Breast epithelium (tissue), 4 donors: ENCODE results near the gene PLEKHM3. TPM values are rescaled to one million over a fixed set of nuclear protein-coding genes. Genes with fewer than 3 reads are reported as not detected.
"Not testable (repeated sequence)": the region's sequence is repeated elsewhere in the genome, so short reads cannot be mapped to it uniquely, and the experiment has no call there.

ENCODE experiments used
- DNase-seq, 2 donors: peaks; one replicate each; pipeline ENCODE4 v3.0.0-alpha.2; 2019; ENCODE audit warnings: low spot score in 2 of 2
- H3K27ac ChIP-seq, 2 donors: fragments of 200-600 bp; sonication (generic) in 1 of 2; one replicate each; pipeline ENCODE4 v1.5.1; 2016 to 2019; ENCODE audit warnings: mild to moderate bottlenecking in 1 of 2
- H3K27me3 ChIP-seq, 2 donors: fragments of 200-600 bp; sonication (generic) in 1 of 2; one replicate each; pipeline versions ENCODE4 v1.5.1 to v1.6.0; 2017 to 2019; ENCODE audit warnings: control low read depth in 1 of 2, mild to moderate bottlenecking in 1 of 2
- H3K36me3 ChIP-seq: fragments of 200-600 bp; one replicate; pipeline ENCODE4 v1.5.1; 2019
- H3K4me1 ChIP-seq, 2 donors: fragments of 200-600 bp; sonication (generic); one replicate each; pipeline ENCODE4 v1.5.1; 2016 to 2019; ENCODE audit warnings: control low read depth in 1 of 2
- H3K4me3 ChIP-seq, 3 donors: fragments of 200-600 bp; sonication (generic); 1 replicate in 2 of 3; 2 replicates in 1 of 3; pipeline ENCODE4 v1.5.1; 2016 to 2019; ENCODE audit warnings: mild to moderate bottlenecking in 3 of 3, moderate library complexity in 2 of 3
- H3K9me3 ChIP-seq, 2 donors: fragments of 200-600 bp; sonication (generic) in 1 of 2; one replicate each; pipeline ENCODE4 v1.5.1; 2016 to 2019; ENCODE audit warnings: control low read depth in 1 of 2
- CTCF ChIP-seq, 3 donors: fragments of 450-650 bp; IDR thresholded peaks; one replicate each; pipeline ENCODE4 v1.5.1; 2016 to 2017; ENCODE audit warnings: antibody characterized with exemption in 3 of 3, mild to moderate bottlenecking in 3 of 3, moderate library complexity in 3 of 3
- POLR2A ChIP-seq: fragments of 450-650 bp; IDR thresholded peaks from one replicate; pipeline ENCODE4 v1.6.1; 2016; ENCODE audit warnings: antibody characterized with exemption, mild to moderate bottlenecking, moderate library complexity
- POLR2AphosphoS5 ChIP-seq, 3 donors: sonication (generic); formaldehyde crosslinking; IDR thresholded peaks; one replicate each; pipeline ENCODE4 v1.6.1; 2017; ENCODE audit warnings: antibody characterized with exemption in 3 of 3
- intact Hi-C: fragments of 100-400 bp; cut with DNase I; formaldehyde crosslinking; loops from one replicate; pipeline ENCODE4 v1.15.1; 2023; ENCODE audit warnings: low total_unique reads
- total RNA-seq, 3 donors: library from RNA; depleted of rRNA; stranded (reverse); fragments of >200 nt; gene quantifications; one replicate each; pipeline ENCODE4 v1.1.0, GENCODE V29; 2016

Gene PLEKHM3
- total RNA-seq, 3 donors from 2014 or later: 24.3 to 35.0 (median 29.0) TPM

DNA sequence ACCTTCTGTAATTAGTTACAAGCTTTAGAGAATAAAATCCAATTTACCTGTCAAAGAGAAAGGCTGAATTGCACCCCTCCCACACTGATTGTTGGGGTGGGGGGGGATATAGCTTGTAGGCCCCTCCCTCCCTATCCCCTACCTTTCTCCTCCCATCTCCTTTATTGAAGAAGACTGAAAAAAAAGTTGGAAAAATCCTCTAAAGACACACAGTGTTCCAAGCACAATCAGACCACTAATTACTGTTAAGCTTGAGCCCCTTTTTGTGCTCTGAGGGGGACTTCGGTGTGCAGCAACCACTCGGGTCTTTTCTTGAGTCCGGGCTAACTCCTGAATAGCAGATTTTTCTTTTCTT is 212.6 kb downstream of the PLEKHM3 start:
- Histone ChIP-seq H3K36me3 (no peaks in the 10 kb centered on the region), H3K27ac (no peak overlapping the region), H3K4me3 (no peak overlapping the region), H3K9me3 (no peaks in the 10 kb centered on the region), H3K4me1 (no peaks in the 10 kb centered on the region), H3K27me3 (no peaks in the 10 kb centered on the region)
- TF ChIP-seq POLR2A (no peak), POLR2AphosphoS5 (IDR thresholded peaks at IDR 0.05) (no peak), CTCF (IDR thresholded peaks at IDR 0.05) (no peak)
- intact Hi-C loops: no loop called here
- no peak for DNase-seq

GRCh38 chr2:207812058-207812725 is 213.1 kb downstream of the PLEKHM3 start:
- intact Hi-C loops: no loop called here
- Histone ChIP-seq H3K36me3 (no peaks in the 10 kb centered on the region), H3K4me3 (no peak overlapping the region), H3K4me1 (no peaks in the 10 kb centered on the region), H3K9me3 (no peaks in the 10 kb centered on the region), H3K27me3 (no peaks in the 10 kb centered on the region), H3K27ac (no peak overlapping the region)
- TF ChIP-seq CTCF (IDR thresholded peaks at IDR 0.05) (no peak), POLR2AphosphoS5 (IDR thresholded peaks at IDR 0.05) (no peak), POLR2A (no peak)
- DNase-seq: no peak

- H3K9me3 ChIP-seq, H3K4me3 ChIP-seq, DNase-seq, H3K27ac ChIP-seq, H3K4me1 ChIP-seq, H3K27me3 ChIP-seq, intact Hi-C loops, H3K36me3 ChIP-seq: not testable (repeated sequence)
Observed at GRCh38 chr2:207811658-207812057, 213.7 kb downstream of the PLEKHM3 start.

GRCh38 chr2:207810200-207810788 is 215.0 kb downstream of the PLEKHM3 start:
- H3K27ac ChIP-seq: no peak overlapping the region
- TF ChIP-seq POLR2A: no peak
- no peak for TF ChIP-seq CTCF (IDR thresholded peaks at IDR 0.05)
- no peak for TF ChIP-seq POLR2AphosphoS5 (IDR thresholded peaks at IDR 0.05)
- H3K27me3 ChIP-seq: no peaks in the 10 kb centered on the region
- H3K4me1 ChIP-seq: no peaks in the 10 kb centered on the region
- intact Hi-C loops: no loop called here
- H3K4me3 ChIP-seq: peak overlapping the region in 1 of 3 donors; percentile 52
- DNase-seq: no peak
- H3K36me3 ChIP-seq: no peaks in the 10 kb centered on the region
- H3K9me3 ChIP-seq: no peaks in the 10 kb centered on the region

DNA sequence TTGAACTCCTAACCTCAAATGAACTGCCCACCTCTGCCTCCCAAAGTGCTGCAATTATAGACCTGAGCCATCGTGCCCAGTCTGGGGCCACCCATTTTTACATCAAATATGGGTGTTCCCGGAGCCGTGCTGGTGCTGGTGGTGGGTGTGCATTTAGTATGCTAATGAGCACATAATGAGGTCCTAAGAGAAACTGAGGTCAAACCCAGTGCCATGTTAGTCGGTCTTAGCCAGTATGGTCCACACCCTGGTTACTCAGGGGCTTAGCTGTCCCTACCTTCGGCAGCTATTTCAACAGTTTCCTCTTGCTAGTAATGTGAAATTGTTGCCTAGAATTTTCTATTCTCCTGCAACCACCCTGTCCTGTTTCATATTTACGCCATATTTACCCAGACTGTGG is 217.2 kb downstream of the PLEKHM3 start:
- Histone ChIP-seq H3K36me3 (no peaks in the 10 kb centered on the region), H3K9me3 (no peaks in the 10 kb centered on the region), H3K27me3 (no peaks in the 10 kb centered on the region), H3K4me1 (no peaks in the 10 kb centered on the region), H3K4me3 (no peak overlapping the region), H3K27ac (no peak overlapping the region)
- intact Hi-C loops: no loop called here
- TF ChIP-seq CTCF (IDR thresholded peaks at IDR 0.05) (no peak), POLR2A (no peak), POLR2AphosphoS5 (IDR thresholded peaks at IDR 0.05) (no peak)
- DNase-seq: no peak
